ENCODE measurements around the gene FLCN.

Gene FLCN

DNA sequence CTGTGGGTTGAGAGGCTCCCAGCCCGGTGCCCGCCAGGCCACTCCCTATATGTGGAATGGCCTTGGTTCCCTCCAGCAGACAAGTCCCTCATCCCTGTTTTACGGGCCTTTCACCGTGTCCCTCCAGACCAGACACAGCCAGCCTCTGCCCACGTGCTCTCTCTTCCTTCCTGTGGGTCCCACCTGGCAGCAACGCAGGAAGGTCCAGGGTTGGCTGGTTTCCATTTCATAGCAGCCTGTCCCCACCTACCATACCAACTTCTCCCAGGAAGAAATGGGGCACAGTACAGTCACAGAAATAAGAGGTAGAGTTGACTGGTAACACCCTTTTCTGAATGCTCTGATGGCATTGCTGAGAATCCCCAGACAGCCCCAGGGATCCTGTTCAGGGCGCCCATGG, 65.8 kb downstream of the FLCN start:
- no peak overlapping the region for H3K4me2 ChIP-seq (ENCODE audit: low read length, poor library complexity, severe bottlenecking)
- WGBS = 95% methylated on average over 7 of the region's 7 CpGs

DNA sequence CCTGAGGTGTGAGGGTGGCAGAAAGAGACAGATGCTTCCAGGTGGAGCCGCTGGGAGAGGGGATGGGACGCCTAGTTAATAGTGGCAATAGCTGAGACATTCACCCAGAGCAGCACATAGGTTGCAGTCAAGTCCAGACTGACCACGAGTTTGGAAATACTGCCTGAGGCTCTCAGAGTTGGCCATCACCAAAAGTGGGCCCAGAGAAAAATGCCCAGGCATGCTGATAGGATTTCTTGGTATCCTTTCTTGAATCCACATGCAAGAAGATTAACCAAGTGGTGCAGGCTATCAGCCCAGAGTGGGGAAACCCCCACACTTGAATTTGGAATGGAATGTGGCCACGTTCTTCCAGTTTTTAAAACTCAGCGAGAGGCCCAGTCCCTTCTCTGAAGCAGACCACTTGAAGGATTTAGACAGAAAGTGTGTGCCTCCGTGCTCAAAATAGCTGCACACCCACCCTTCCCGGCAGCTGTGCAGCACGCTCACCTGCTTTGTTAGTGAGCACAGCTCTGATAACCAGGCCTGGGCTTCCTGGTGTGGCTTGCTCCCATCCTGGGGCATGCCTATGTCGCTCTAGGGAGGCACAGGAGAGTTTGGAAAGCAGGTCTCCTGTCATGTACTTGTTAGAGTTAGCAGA, 66.5 kb downstream of the FLCN start:
- peaks cover 94% of the 10 kb centered on the region in 2 experiments for H3K36me3 ChIP-seq (ENCODE audit: control insufficient read depth in 1 of 2, insufficient read depth in 2 of 2, low read depth in 1 of 2, low read length in 2 of 2)
- no peak overlapping the region for H3K9ac ChIP-seq (ENCODE audit: low read length)
- H4K91ac ChIP-seq (ENCODE audit: low read length) = no peak overlapping the region
- H3K79me1 ChIP-seq (replicated peaks; ENCODE audit: low read length, poor library complexity, severe bottlenecking) = peaks cover 39% of the 10 kb centered on the region
- H3K23ac ChIP-seq (ENCODE audit: low read length in 2 of 2) = no peak overlapping the region
- no peak overlapping the region for H4K8ac ChIP-seq (ENCODE audit: low read length)
- H3K4me3 ChIP-seq (ENCODE audit: insufficient read depth in 1 of 2, low read depth in 1 of 2, low read length in 2 of 2) = no peak overlapping the region
- H3K4me2 ChIP-seq (ENCODE audit: low read length, poor library complexity, severe bottlenecking) = no peak overlapping the region
- no peak overlapping the region for H2AK5ac ChIP-seq (ENCODE audit: low read length, severe bottlenecking)
- H3K27ac ChIP-seq (ENCODE audit: low read length, poor library complexity, severe bottlenecking) = no peak overlapping the region
- no peak for DNase-seq
- H2BK5ac ChIP-seq (ENCODE audit: low read depth, low read length, poor library complexity, severe bottlenecking) = no peak overlapping the region
- no peaks in the 10 kb centered on the region for H3K9me3 ChIP-seq (ENCODE audit: control insufficient read depth, low read length)
- WGBS = 92% methylated on average over 9 of the region's 9 CpGs
- H2BK15ac ChIP-seq (ENCODE audit: low read depth, poor library complexity, severe bottlenecking) = no peak overlapping the region
- H2AFZ ChIP-seq (ENCODE audit: low read depth, low read length) = no peak overlapping the region
- no peaks in the 10 kb centered on the region for H3K27me3 ChIP-seq (ENCODE audit: control insufficient read depth in 1 of 2, insufficient read depth in 1 of 2, low read length in 2 of 2)
- no peak overlapping the region for H3K18ac ChIP-seq (ENCODE audit: low read depth in 1 of 2, low read length in 2 of 2)
- H3K4me1 ChIP-seq (ENCODE audit: control insufficient read depth, insufficient read depth, low read depth, low read length) = peaks cover 3% of the 10 kb centered on the region
- no peak overlapping the region for H2BK12ac ChIP-seq (ENCODE audit: low read length in 2 of 2)
- no peak overlapping the region for H3K4ac ChIP-seq (ENCODE audit: low read depth in 1 of 2, low read length in 2 of 2)
- H2BK120ac ChIP-seq (ENCODE audit: low read depth, low read length) = no peak overlapping the region
- H3K14ac ChIP-seq (ENCODE audit: low read length in 2 of 2) = no peak overlapping the region

More for the DNA sequence above, 65.8 kb downstream of the FLCN start:
- H4K91ac ChIP-seq (ENCODE audit: low read length) = no peak overlapping the region
- H3K36me3 ChIP-seq (ENCODE audit: control insufficient read depth in 1 of 2, insufficient read depth in 2 of 2, low read depth in 1 of 2, low read length in 2 of 2) = peaks cover 94% of the 10 kb centered on the region in 2 experiments
- no peak overlapping the region for H2BK12ac ChIP-seq (ENCODE audit: low read length in 2 of 2)
- H2AFZ ChIP-seq (ENCODE audit: low read depth, low read length) = no peak overlapping the region
- no peak overlapping the region for H3K14ac ChIP-seq (ENCODE audit: low read length in 2 of 2)
- no peaks in the 10 kb centered on the region for H3K9me3 ChIP-seq (ENCODE audit: control insufficient read depth, low read length)
- peaks cover 32% of the 10 kb centered on the region for H3K79me1 ChIP-seq (replicated peaks; ENCODE audit: low read length, poor library complexity, severe bottlenecking)
- H2BK15ac ChIP-seq (ENCODE audit: low read depth, poor library complexity, severe bottlenecking) = no peak overlapping the region
- H3K9ac ChIP-seq (ENCODE audit: low read length) = no peak overlapping the region
- H3K27ac ChIP-seq (ENCODE audit: low read length, poor library complexity, severe bottlenecking) = no peak overlapping the region
- H2AK5ac ChIP-seq (ENCODE audit: low read length, severe bottlenecking) = no peak overlapping the region
- no peak overlapping the region for H2BK120ac ChIP-seq (ENCODE audit: low read depth, low read length)
- no peak overlapping the region for H3K18ac ChIP-seq (ENCODE audit: low read depth in 1 of 2, low read length in 2 of 2)
- H2BK5ac ChIP-seq (ENCODE audit: low read depth, low read length, poor library complexity, severe bottlenecking) = no peak overlapping the region
- peaks cover 3% of the 10 kb centered on the region for H3K4me1 ChIP-seq (ENCODE audit: control insufficient read depth, insufficient read depth, low read depth, low read length)
- no peak overlapping the region for H4K8ac ChIP-seq (ENCODE audit: low read length)
- H3K4ac ChIP-seq (ENCODE audit: low read depth in 1 of 2, low read length in 2 of 2) = no peak overlapping the region
- DNase-seq = no peak
- no peak overlapping the region for H3K4me3 ChIP-seq (ENCODE audit: insufficient read depth in 1 of 2, low read depth in 1 of 2, low read length in 2 of 2)
- no peak overlapping the region for H3K23ac ChIP-seq (ENCODE audit: low read length in 2 of 2)
- no peaks in the 10 kb centered on the region for H3K27me3 ChIP-seq (ENCODE audit: control insufficient read depth in 1 of 2, insufficient read depth in 1 of 2, low read length in 2 of 2)

DNA sequence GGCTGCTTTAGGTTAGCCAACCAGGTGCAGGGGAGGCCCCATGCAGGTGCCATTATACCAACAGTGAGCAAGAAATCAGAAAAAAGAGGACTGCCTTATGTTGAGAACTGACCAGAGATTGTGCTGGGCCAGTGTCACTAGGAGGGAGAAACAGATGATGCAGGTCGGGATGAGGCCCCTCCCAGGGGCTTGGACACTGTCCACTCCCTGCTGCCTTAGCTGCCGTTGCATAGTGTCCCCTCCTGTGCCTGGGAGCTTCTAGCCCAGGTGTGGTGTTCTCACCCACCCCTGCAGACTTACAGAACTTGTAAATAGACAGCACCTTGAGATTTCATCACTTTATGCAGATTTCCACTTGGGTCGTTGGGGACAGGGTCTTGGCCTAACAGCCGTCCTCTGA, 67.6 kb downstream of the FLCN start:
- H3K18ac ChIP-seq (ENCODE audit: low read depth in 1 of 2, low read length in 2 of 2) = no peak overlapping the region
- H2AFZ ChIP-seq (ENCODE audit: low read depth, low read length) = no peak overlapping the region
- H4K91ac ChIP-seq (ENCODE audit: low read length) = peak overlapping the region; percentile 36
- H3K9ac ChIP-seq (ENCODE audit: low read length) = no peak overlapping the region
- no peak overlapping the region for H3K23ac ChIP-seq (ENCODE audit: low read length in 2 of 2)
- WGBS = 98% methylated on average over 3 of the region's 4 CpGs
- no peak for DNase-seq
- H2BK15ac ChIP-seq (ENCODE audit: low read depth, poor library complexity, severe bottlenecking) = no peak overlapping the region
- H2BK5ac ChIP-seq (ENCODE audit: low read depth, low read length, poor library complexity, severe bottlenecking) = no peak overlapping the region
- no peaks in the 10 kb centered on the region for H3K9me3 ChIP-seq (ENCODE audit: control insufficient read depth, low read length)
- H4K8ac ChIP-seq (ENCODE audit: low read length) = no peak overlapping the region
- no peak overlapping the region for H3K14ac ChIP-seq (ENCODE audit: low read length in 2 of 2)
- peaks cover 95% of the 10 kb centered on the region in 2 experiments for H3K36me3 ChIP-seq (ENCODE audit: control insufficient read depth in 1 of 2, insufficient read depth in 2 of 2, low read depth in 1 of 2, low read length in 2 of 2)
- H2BK120ac ChIP-seq (ENCODE audit: low read depth, low read length) = no peak overlapping the region
- H2AK5ac ChIP-seq (ENCODE audit: low read length, severe bottlenecking) = no peak overlapping the region
- H3K4me3 ChIP-seq (ENCODE audit: insufficient read depth in 1 of 2, low read depth in 1 of 2, low read length in 2 of 2) = no peak overlapping the region
- H3K4ac ChIP-seq (ENCODE audit: low read depth in 1 of 2, low read length in 2 of 2) = no peak overlapping the region
- no peak overlapping the region for H2BK12ac ChIP-seq (ENCODE audit: low read length in 2 of 2)
- peaks cover 45% of the 10 kb centered on the region for H3K79me1 ChIP-seq (replicated peaks; ENCODE audit: low read length, poor library complexity, severe bottlenecking)
- H3K27me3 ChIP-seq (ENCODE audit: control insufficient read depth in 1 of 2, insufficient read depth in 1 of 2, low read length in 2 of 2) = no peaks in the 10 kb centered on the region
- no peak overlapping the region for H3K4me2 ChIP-seq (ENCODE audit: low read length, poor library complexity, severe bottlenecking)
- peaks cover 3% of the 10 kb centered on the region for H3K4me1 ChIP-seq (ENCODE audit: control insufficient read depth, insufficient read depth, low read depth, low read length)
- no peak overlapping the region for H3K27ac ChIP-seq (ENCODE audit: low read length, poor library complexity, severe bottlenecking)

DNA sequence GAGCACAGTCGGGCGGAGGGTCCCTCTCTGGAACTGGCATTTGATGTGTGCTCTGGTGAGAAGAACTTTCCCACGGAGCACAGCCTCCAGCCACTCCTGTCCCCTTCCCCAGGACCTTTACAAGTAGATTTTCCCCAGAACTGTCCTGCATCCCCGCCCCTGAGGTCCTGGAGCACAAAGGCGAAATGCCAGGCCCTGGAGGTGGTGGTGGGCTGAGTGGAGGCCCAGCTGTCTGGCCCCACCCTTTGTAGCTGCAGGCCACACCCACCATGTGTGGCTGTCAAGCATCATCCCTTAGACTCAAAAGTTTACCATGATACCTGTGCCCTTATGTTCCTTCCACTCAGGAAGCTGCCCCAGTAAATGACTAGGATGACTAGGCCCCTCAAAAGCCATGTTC, 68.6 kb downstream of the FLCN start:
- Histone ChIP-seq H3K23ac (ENCODE audit: low read length in 2 of 2) (no peak overlapping the region), H3K9ac (ENCODE audit: low read length) (no peak overlapping the region), H3K27ac (ENCODE audit: low read length, poor library complexity, severe bottlenecking) (no peak overlapping the region), H3K9me3 (ENCODE audit: control insufficient read depth, low read length) (no peaks in the 10 kb centered on the region), H2BK5ac (ENCODE audit: low read depth, low read length, poor library complexity, severe bottlenecking) (no peak overlapping the region), H3K4ac (ENCODE audit: low read depth in 1 of 2, low read length in 2 of 2) (no peak overlapping the region), H4K8ac (ENCODE audit: low read length) (no peak overlapping the region), H4K91ac (ENCODE audit: low read length) (no peak overlapping the region), H3K18ac (ENCODE audit: low read depth in 1 of 2, low read length in 2 of 2) (no peak overlapping the region), H2AFZ (ENCODE audit: low read depth, low read length) (no peak overlapping the region), H3K4me2 (ENCODE audit: low read length, poor library complexity, severe bottlenecking) (no peak overlapping the region), H3K14ac (ENCODE audit: low read length in 2 of 2) (no peak overlapping the region), H3K4me1 (ENCODE audit: control insufficient read depth, insufficient read depth, low read depth, low read length) (peaks cover 3% of the 10 kb centered on the region), H2BK120ac (ENCODE audit: low read depth, low read length) (no peak overlapping the region), H3K79me1 (replicated peaks; ENCODE audit: low read length, poor library complexity, severe bottlenecking) (peaks cover 47% of the 10 kb centered on the region), H2BK12ac (ENCODE audit: low read length in 2 of 2) (no peak overlapping the region), H2AK5ac (ENCODE audit: low read length, severe bottlenecking) (no peak overlapping the region), H2BK15ac (ENCODE audit: low read depth, poor library complexity, severe bottlenecking) (no peak overlapping the region), H3K4me3 (ENCODE audit: insufficient read depth in 1 of 2, low read depth in 1 of 2, low read length in 2 of 2) (no peak overlapping the region), H3K36me3 (ENCODE audit: control insufficient read depth in 1 of 2, insufficient read depth in 2 of 2, low read depth in 1 of 2, low read length in 2 of 2) (peaks cover 90 to 95% of the 10 kb centered on the region in 2 experiments), H3K27me3 (ENCODE audit: control insufficient read depth in 1 of 2, insufficient read depth in 1 of 2, low read length in 2 of 2) (no peaks in the 10 kb centered on the region)
- DNase-seq = no peak
- 100% methylated on average over 2 of the region's 5 CpGs for WGBS
